HFF-Myc (cell line): ENCODE results near the gene SLC39A5.

Source experiments
- DNase-seq: peaks from one replicate; pipeline ENCODE4 v3.0.0-alpha.2; 2011; ENCODE audit warnings: low read depth; ENCODE audit errors: extremely low read depth
- H3K4me3 ChIP-seq: replicated peaks from 2 replicates; pipeline ENCODE4 v1.5.1; 2011; ENCODE audit warnings: low read depth, mild to moderate bottlenecking, control low read depth, low read length
- CTCF ChIP-seq: IDR thresholded peaks from 2 replicates; pipeline ENCODE4 v1.5.1; 2012; ENCODE audit warnings: mild to moderate bottlenecking, low read depth, low read length, control low read depth; ENCODE audit errors: missing control alignments

The SLC39A5 gene

GRCh38 chr12:56256326-56256960, 26.6 kb downstream of the SLC39A5 start:
- H3K4me3 ChIP-seq, result peak overlapping the region; percentile 62
- no peak for DNase-seq
- peak; percentile 15 for TF ChIP-seq CTCF

GRCh38 chr12:56257071-56257470, 27.2 kb downstream of the SLC39A5 start:
- peak overlapping the region; percentile 62 for H3K4me3 ChIP-seq
- no peak for TF ChIP-seq CTCF
- no peak for DNase-seq

- no peak for DNase-seq
- no peak for TF ChIP-seq CTCF
- peak overlapping the region; percentile 62 for H3K4me3 ChIP-seq
Observed at GRCh38 chr12:56257491-56258067, 27.7 kb downstream of the SLC39A5 start.

- DNase-seq, result peak; percentile 37
- peak within 1 kb of the TSS; percentile 62 for H3K4me3 ChIP-seq
- TF ChIP-seq CTCF, result peak; percentile 12
Observed at GRCh38 chr12:56258068-56258819, 28.4 kb downstream of the SLC39A5 start, which contains the start of gene ANKRD52. Gene ANKRD52, minus strand, starts transcription at chr12:56258384. Its CDS starts 115 bp downstream, at chr12:56258269.

GRCh38 chr12:56258820-56259183, 29.0 kb downstream of the SLC39A5 start:
- DNase-seq, result no peak
- H3K4me3 ChIP-seq, result peak overlapping the region; percentile 62
- TF ChIP-seq CTCF, result no peak

GRCh38 chr12:56260380-56260779, 30.5 kb downstream of the SLC39A5 start:
- H3K4me3 ChIP-seq, result no peak overlapping the region
- no peak for DNase-seq
- TF ChIP-seq CTCF, result no peak
